HepG2 (cell line): Measurements from ENCODE around the gene SPATS2. TPM values are rescaled to one million over a fixed set of nuclear protein-coding genes. Genes with fewer than 3 reads are reported as not detected.

Experiments used
- ATAC-seq: fragments of 200-7000 bp; cut with Tn5 transposase; 3 replicates; pipeline ENCODE4 v1.9.1; 2020; ENCODE audit warnings: mild to moderate bottlenecking, moderate library complexity
- BruUV-seq: library from RNA; stranded (reverse); fragments of 400-500 nt; replicated peaks from 2 replicates; lab custom pipeline; 2021; lab: Mats Ljungman, UMichigan
- CTCF ChIA-PET: fragments of 300-600 bp; formaldehyde crosslinking; extraction: SDS; loops from one replicate; lab custom pipeline; 2021; ENCODE audit warnings: low total read pairs, inconsistent platforms, low intra/inter-chr PET ratio; lab: Yijun Ruan, JAX
- POLR2A ChIA-PET: fragments of 350-600 bp; sonication (Branson Sonifier 250); formaldehyde crosslinking; loops from one replicate; lab custom pipeline; 2020; ENCODE audit warnings: antibody characterized with exemption, inconsistent platforms; lab: Yijun Ruan, JAX
- DNase-seq: peaks from one replicate; pipeline ENCODE4 v3.0.0-alpha.2; 2015; ENCODE audit warnings: low spot score
- FAIRE-seq: peaks from 3 replicates; lab custom pipeline; 2011; peaks lifted over from hg19 to GRCh38; lab: Jason Lieb, UNC
- H2AFZ ChIP-seq: one replicate; pipeline ENCODE4 v1.6.1; 2011; ENCODE audit warnings: low read length, inconsistent platforms
- H3K27ac ChIP-seq: fragments of 300-600 bp; 3 replicates; pipeline ENCODE4 v1.8.0; 2011; ENCODE audit warnings: mixed run types, mild to moderate bottlenecking, mixed read lengths, low read length, inconsistent platforms; ENCODE audit not compliant: insufficient read depth; ENCODE audit errors: extremely low read length
- H3K27me3 ChIP-seq, 2 experiments: fragments of 200-600 bp in 1 of 2; 2 replicates in 1 of 2; 3 replicates in 1 of 2; pipeline versions ENCODE4 v1.6.0 to v1.8.0; 2011; ENCODE audit warnings: low read length in 2 of 2, mild to moderate bottlenecking in 2 of 2, moderate library complexity in 2 of 2, inconsistent platforms in 1 of 2; ENCODE audit not compliant: insufficient read depth in 2 of 2, control insufficient read depth in 1 of 2
- H3K36me3 ChIP-seq, 2 experiments: fragments of 200-600 bp in 1 of 2; replicated peaks in 1 of 2; 2 replicates in 1 of 2; 3 replicates in 1 of 2; pipeline versions ENCODE4 v1.5.1 to v1.8.0; 2011; ENCODE audit warnings: low read length in 2 of 2, inconsistent platforms in 1 of 2; ENCODE audit not compliant: insufficient read depth in 2 of 2, control insufficient read depth in 1 of 2
- H3K4me1 ChIP-seq: 2 replicates; pipeline ENCODE4 v1.5.1; 2012; ENCODE audit warnings: low read length, inconsistent platforms; ENCODE audit not compliant: insufficient read depth
- H3K4me2 ChIP-seq: 2 replicates; pipeline ENCODE4 v1.6.0; 2011; ENCODE audit warnings: low read depth, low read length, inconsistent platforms
- H3K4me3 ChIP-seq, 3 experiments: fragments of 200-600 bp in 1 of 3; sonication (generic), shearing (Covaris generic) in 1 of 3; replicated peaks in 1 of 3; 2 replicates each; pipeline ENCODE4 v1.5.1; 2011 to 2016; ENCODE audit warnings: low read length in 3 of 3, inconsistent platforms in 2 of 3, low read depth in 2 of 3, mild to moderate bottlenecking in 2 of 3, control low read depth in 1 of 3, mixed read lengths in 1 of 3; ENCODE audit not compliant: insufficient read depth in 1 of 3
- H3K79me2 ChIP-seq: one replicate; pipeline ENCODE4 v1.6.1; 2011; ENCODE audit warnings: low read length, inconsistent platforms; ENCODE audit not compliant: insufficient read depth
- H3K9ac ChIP-seq: 2 replicates; pipeline ENCODE4 v1.6.0; 2011; ENCODE audit warnings: mild to moderate bottlenecking, low read depth, low read length, inconsistent platforms; ENCODE audit not compliant: insufficient read depth
- H3K9me3 ChIP-seq: 2 replicates; pipeline ENCODE4 v1.5.1; 2012; ENCODE audit warnings: mild to moderate bottlenecking, low read length
- H4K20me1 ChIP-seq: 2 replicates; pipeline ENCODE4 v1.6.0; 2011; ENCODE audit warnings: inconsistent platforms, mild to moderate bottlenecking, low read length, moderate library complexity; ENCODE audit not compliant: insufficient read depth
- CCAR2 ChIP-seq: fragments of 200-400 bp; formaldehyde crosslinking; optimal IDR thresholded peaks from 2 replicates; pipeline ENCODE3; 2018; ENCODE audit warnings: low read depth, mild to moderate bottlenecking, low read length, moderate library complexity
- FOSL1 ChIP-seq: sonication (generic); formaldehyde crosslinking; IDR thresholded peaks from 2 replicates; pipeline ENCODE4 v1.9.0; 2021; ENCODE audit warnings: missing genetic modification reagents, borderline replicate concordance
- HHEX ChIP-seq: IDR thresholded peaks from 2 replicates; pipeline ENCODE4 v1.6.1; 2016; ENCODE audit warnings: control low read depth
- MAFF ChIP-seq: IDR thresholded peaks from 2 replicates; pipeline ENCODE4 v1.6.1; 2011; ENCODE audit warnings: low read depth, low read length, improper control_type of control experiment
- RAD21 ChIP-seq: fragments of 450-650 bp; formaldehyde crosslinking; IDR thresholded peaks from 2 replicates; pipeline ENCODE4 v1.5.0; 2020; ENCODE audit warnings: mild to moderate bottlenecking
- ZKSCAN1 ChIP-seq: fragments of 150-350 bp; IDR thresholded peaks from 2 replicates; pipeline ENCODE4 v1.6.1; 2014; ENCODE audit warnings: low read length
- ZMAT5 ChIP-seq: sonication (generic); formaldehyde crosslinking; IDR thresholded peaks from 2 replicates; pipeline ENCODE4 v1.5.0; 2020; ENCODE audit warnings: mild to moderate bottlenecking, low read depth, missing genetic modification reagents, borderline replicate concordance
- ZNF264 ChIP-seq: sonication (generic); formaldehyde crosslinking; IDR thresholded peaks from 2 replicates; pipeline ENCODE4 v1.4.0; 2020; ENCODE audit warnings: missing genetic modification reagents
- ZNF407 ChIP-seq: sonication (generic); formaldehyde crosslinking; IDR thresholded peaks from one replicate; pipeline ENCODE4 v1.5.1; 2020; ENCODE audit warnings: mild to moderate bottlenecking, missing genetic modification reagents; ENCODE audit errors: not compliant biosample characterization
- ZNF652 ChIP-seq: IDR thresholded peaks from 2 replicates; pipeline ENCODE4 v1.6.1; 2016; ENCODE audit warnings: low read depth, borderline replicate concordance
- ZNF775 ChIP-seq: sonication (generic); formaldehyde crosslinking; IDR thresholded peaks from 2 replicates; pipeline ENCODE4 v1.4.0; 2020; ENCODE audit warnings: missing genetic modification reagents, mild to moderate bottlenecking, moderate library complexity, borderline replicate concordance
- WGBS: methylation state at CpG from one replicate; pipeline ENCODE4 v1.1.6; 2017; ENCODE audit warnings: low lambda C conversion rate; 5-methylcytosine and 5-hydroxymethylcytosine counted together
- in situ Hi-C: cut with HindIII; loops from 2 replicates; pipeline ENCODE4 v1.10.0; 2017; ENCODE audit warnings: low pct_unique_long_range_greater_than_20kb; ENCODE audit not compliant: extremely low pct_ligation_motif_present
- intact Hi-C: fragments of 100-400 bp; cut with micrococcal nuclease; formaldehyde crosslinking; loops from one replicate; pipeline ENCODE4 v1.10.0; 2022; ENCODE audit not compliant: unreplicated experiment
- polyA plus RNA-seq, 8 experiments: library from polyadenylated mRNA; depleted of rRNA in 3 of 8; stranded (reverse) in 7 of 8; unstranded in 1 of 8; fragments of >200 nt; fragmentation: Illumina TruSeq in 4 of 8; extraction: Trizol in 4 of 8; gene quantifications; 2 replicates each; pipeline versions ENCODE4 v1.2.1 to v1.2.3, GENCODE V29; 2011 to 2016; ENCODE audit warnings: low read depth in 4 of 8, missing spikeins in 1 of 8, mixed read lengths in 1 of 8; ENCODE audit not compliant: insufficient read depth in 1 of 8
- total RNA-seq, 5 experiments: library from RNA; depleted of rRNA; stranded (reverse); fragments of >200 nt; fragmentation: Illumina TruSeq; extraction: Trizol; gene quantifications; 2 replicates each; pipeline ENCODE4 v1.2.3, GENCODE V29; 2016; ENCODE audit warnings: low read depth in 1 of 5

Gene SPATS2
- total and polyA plus RNA-seq, 2 of the 13 experiments (the other 11 are each of a cell fraction or from before 2014, with no cell fraction given), result 19.3 to 28.1 TPM

- Histone ChIP-seq H3K36me3 (peaks cover 10 to 22% of the 10 kb centered on the region in 2 experiments), H3K9ac (peak within 1 kb of the TSS; percentile 86), H3K27me3 (peaks cover 0 to 4% of the 10 kb centered on the region in 2 experiments; a peak in 1 of 5 replicates), H3K27ac (peak within 1 kb of the TSS; percentile 75), H3K79me2 (peaks cover 8% of the 10 kb centered on the region), H3K4me3 (peak within 1 kb of the TSS; percentile 81 to 98 (median 96)), H3K4me1 (peaks cover 15% of the 10 kb centered on the region), H3K9me3 (no peaks in the 10 kb centered on the region), H3K4me2 (peak within 1 kb of the TSS; percentile 95), H2AFZ (peak within 1 kb of the TSS; percentile 54), H4K20me1 (no peaks in the 10 kb centered on the region)
- ChIA-PET POLR2A (interaction anchor here (0.6 to 2.2 kb wide), 20 partner anchors 9 to 418 kb away, joined by 3 to 18 read pairs (median 4); partner anchors contain the start of genes DNAJC22, MCRS1, PRPF40B and SPATS2), CTCF (no interaction called here)
- 3% methylated on average over 26 of the region's 65 CpGs for WGBS
- ATAC-seq, result peak; percentile 99
- no TSS peak for BruUV-seq
- intact Hi-C loops (loop anchor here (1.0 kb wide), 1 partner anchor 24 kb away; no protein-coding TSS in a partner anchor), in situ Hi-C loops (no loop called here)
- DNase-seq, result peak; percentile 97
- FAIRE-seq, result peak; percentile 91
- TF ChIP-seq ZMAT5 (CRISPR knock-in tag) (no peak), RAD21 (CRISPR knock-in tag) (no peak), FOSL1 (CRISPR knock-in tag) (no peak), ZNF652 (CRISPR knock-in tag) (no peak), ZNF775 (no peak), CCAR2 (no peak), ZNF264 (CRISPR knock-in tag) (no peak), ZNF407 (peak; percentile 49), MAFF (no peak), HHEX (CRISPR knock-in tag) (no peak), ZKSCAN1 (no peak)
Measured at GRCh38 chr12:49322708-49323523, 44.3 kb upstream of the SPATS2 start, which contains the start of gene TROAP. TROAP (plus strand) TSS chr12:49323255; CDS start chr12:49323609, 354 bp downstream.
